Mucosa of descending colon (tissue), 3 donors: Measurements from ENCODE around the gene PEAK1. TPM values are rescaled to one million over a fixed set of nuclear protein-coding genes. Genes with fewer than 3 reads are reported as not detected.

Source experiments
- ATAC-seq: fragments of 200-7000 bp; cut with Tn5 transposase; one replicate; pipeline ENCODE4 v1.9.1; 2020; ENCODE audit warnings: mild to moderate bottlenecking, moderate library complexity
- DNase-seq, 3 donors: peaks; one replicate each; pipeline ENCODE4 v3.0.0-alpha.2; 2020
- H3K36me3 ChIP-seq: fragments of 200-600 bp; one replicate; pipeline ENCODE4 v1.8.0; 2021; ENCODE audit warnings: low read depth, mild to moderate bottlenecking
- H3K4me1 ChIP-seq: fragments of 200-600 bp; one replicate; pipeline ENCODE4 v1.8.0; 2021; ENCODE audit warnings: low read depth, mild to moderate bottlenecking
- H3K4me3 ChIP-seq: fragments of 200-600 bp; one replicate; pipeline ENCODE4 v1.8.0; 2021; ENCODE audit warnings: mild to moderate bottlenecking
- H3K9me3 ChIP-seq: fragments of 200-600 bp; one replicate; pipeline ENCODE4 v1.8.0; 2021; ENCODE audit warnings: mild to moderate bottlenecking
- CTCF ChIP-seq: fragments of 200-600 bp; IDR thresholded peaks from one replicate; pipeline ENCODE4 v1.8.0; 2022; ENCODE audit warnings: antibody characterized with exemption, mild to moderate bottlenecking
- intact Hi-C, 2 donors: fragments of 100-400 bp; cut with DNase I in 1 of 2; cut with micrococcal nuclease in 1 of 2; formaldehyde crosslinking; loops; one replicate each; pipeline versions ENCODE4 v1.11.0 to v1.11.1; 2022; cut with DNase I, micrococcal nuclease
- total RNA-seq, 3 donors: library from RNA; stranded (reverse); fragmentation: NEBNext Ultra II Directional in 2 of 3; extraction: Animal tissue kit (Norgen Biotek cat#: 25700) in 2 of 3; gene quantifications; one replicate each; pipeline versions ENCODE4 v1.2.1 to v1.2.4, GENCODE V29; 2021 to 2023
- donor health status: DM: no; HTN: no; CAD: no; lungs with moderate emphysema.
- donor health status: DM: no; HTN: no; CAD: no.
- donor health status: DM: no; HTN: yes; CAD: no.

PEAK1 gene
- total RNA-seq, 3 donors from 2014 or later, result 47.9 to 75.3 (median 65.7) TPM

DNA sequence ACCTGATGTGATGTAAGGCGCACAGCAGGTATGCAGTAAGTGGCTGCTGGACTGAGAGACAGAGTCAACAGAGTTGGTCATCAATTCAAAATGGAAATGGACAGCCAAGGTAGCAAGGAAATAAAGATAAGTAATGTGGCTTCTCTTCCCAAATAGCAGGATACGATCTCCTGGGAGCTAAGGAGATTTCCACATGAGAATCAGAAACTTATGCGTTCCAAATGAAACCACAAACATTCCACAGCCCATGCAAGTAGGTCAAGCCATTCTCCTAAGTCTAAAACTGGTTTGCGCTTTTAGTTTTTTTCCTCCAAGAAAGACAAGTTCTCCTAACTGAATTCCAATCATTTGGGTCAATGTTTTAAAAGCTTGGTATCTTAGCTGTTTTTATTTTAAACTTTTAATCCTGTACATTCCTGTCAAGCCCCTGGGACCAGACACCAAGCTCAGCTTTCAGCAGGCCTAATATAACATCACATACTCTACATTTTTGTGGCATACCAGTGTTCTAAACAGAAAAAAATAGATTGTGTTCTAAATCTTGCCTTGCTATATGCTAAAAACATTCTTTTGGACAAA is 275.3 kb downstream of the PEAK1 start:
- TF ChIP-seq CTCF, result no peak
- Histone ChIP-seq H3K9me3 (peaks cover 9% of the 10 kb centered on the region), H3K36me3 (no peaks in the 10 kb centered on the region), H3K4me3 (no peak overlapping the region), H3K4me1 (no peaks in the 10 kb centered on the region)
- DNase-seq (no peak), ATAC-seq (no peak)
- intact Hi-C loops, result no loop called here

DNA sequence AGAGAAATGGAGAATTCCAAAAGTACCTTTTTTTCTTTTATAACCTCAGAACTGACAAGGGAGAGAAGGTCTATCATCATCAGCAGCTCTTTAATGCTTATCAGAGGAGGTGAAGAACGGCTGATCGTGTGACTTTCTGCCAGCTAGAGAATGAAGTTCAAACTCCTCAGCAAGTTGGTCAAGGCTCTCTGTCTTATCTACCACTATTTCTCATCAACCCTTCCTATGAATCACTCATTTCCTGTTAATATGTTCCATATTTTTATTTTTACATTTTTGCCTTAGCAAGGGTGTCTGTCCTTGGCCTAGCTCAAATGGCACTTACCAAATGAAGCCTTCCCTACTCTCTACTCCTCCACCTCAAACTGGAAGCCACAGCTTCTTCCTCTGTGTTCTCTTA is 275.9 kb downstream of the PEAK1 start:
- TF ChIP-seq CTCF, result no peak
- no peak for ATAC-seq
- Histone ChIP-seq H3K36me3 (no peaks in the 10 kb centered on the region), H3K4me3 (no peak overlapping the region), H3K9me3 (peaks cover 9% of the 10 kb centered on the region), H3K4me1 (no peaks in the 10 kb centered on the region)
- DNase-seq, result no peak
- intact Hi-C loops, result no loop called here

DNA sequence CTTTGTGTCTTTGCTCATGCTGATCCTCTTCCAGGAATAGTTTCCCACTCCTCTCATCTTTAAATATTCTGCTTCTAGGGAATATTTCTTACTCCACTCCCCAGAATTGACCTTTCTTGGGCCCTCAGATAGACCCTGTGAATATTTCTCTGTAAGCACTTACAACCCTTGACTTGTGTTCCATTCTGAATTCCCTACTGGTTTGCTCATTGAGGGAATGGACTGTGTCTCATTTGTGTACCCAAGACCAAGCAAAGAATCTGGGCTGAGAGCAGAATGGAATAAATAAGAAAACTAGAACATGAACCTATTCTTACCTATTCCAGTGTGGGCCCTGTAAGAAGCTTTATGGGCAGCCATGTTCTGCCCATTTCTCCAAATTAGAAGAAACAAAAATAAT is 276.3 kb downstream of the PEAK1 start:
- Histone ChIP-seq H3K9me3 (peaks cover 9% of the 10 kb centered on the region), H3K4me1 (no peaks in the 10 kb centered on the region), H3K36me3 (no peaks in the 10 kb centered on the region), H3K4me3 (no peak overlapping the region)
- TF ChIP-seq CTCF, result no peak
- ATAC-seq (no peak), DNase-seq (no peak)
- intact Hi-C loops, result no loop called here

GRCh38 chr15:77143191-77143590 is 276.7 kb downstream of the PEAK1 start:
- no peak for TF ChIP-seq CTCF
- Histone ChIP-seq H3K4me1 (no peaks in the 10 kb centered on the region), H3K4me3 (no peak overlapping the region), H3K36me3 (no peaks in the 10 kb centered on the region), H3K9me3 (peaks cover 9% of the 10 kb centered on the region)
- ATAC-seq (no peak), DNase-seq (no peak)
- intact Hi-C loops, result no loop called here

DNA sequence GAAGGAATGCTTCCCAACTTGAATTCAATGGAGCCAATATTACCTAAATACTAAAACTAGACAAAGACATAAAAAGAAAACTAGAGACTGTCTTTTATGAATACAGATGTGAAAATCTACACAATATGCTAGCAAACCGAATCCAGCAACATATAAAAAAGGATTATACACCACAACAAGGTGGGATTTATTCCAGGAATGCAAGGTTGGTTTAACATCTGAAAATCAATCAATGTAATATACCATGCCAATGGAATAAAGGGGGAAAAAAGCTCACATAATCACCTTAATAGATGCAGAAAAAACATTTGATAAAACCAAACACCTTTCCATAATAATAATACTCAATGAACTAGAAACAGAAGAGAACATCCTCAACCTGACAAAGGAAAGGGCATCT is 279.7 kb downstream of the PEAK1 start:
- H3K9me3 ChIP-seq, result peaks cover 9% of the 10 kb centered on the region
- H3K4me3 ChIP-seq, result no peak overlapping the region
- no peaks in the 10 kb centered on the region for H3K36me3 ChIP-seq
- H3K4me1 ChIP-seq, result peaks cover 5% of the 10 kb centered on the region
- ATAC-seq (no peak), DNase-seq (no peak)
- intact Hi-C loops, result no loop called here
- TF ChIP-seq CTCF, result no peak

- H3K4me3 ChIP-seq, result no peak overlapping the region
- H3K4me1 ChIP-seq, result peaks cover 5% of the 10 kb centered on the region
- intact Hi-C loops, result no loop called here
- ATAC-seq (peak; percentile 13), DNase-seq (no peak)
- no peak for TF ChIP-seq CTCF
- peaks cover 9% of the 10 kb centered on the region for H3K9me3 ChIP-seq
- H3K36me3 ChIP-seq, result no peaks in the 10 kb centered on the region
Observed at GRCh38 chr15:77139312-77139711, 280.6 kb downstream of the PEAK1 start.
